NCI-H2081 treated with DMSO at 0.1 percent for 48 hours (cell line): ENCODE results near the gene HM13.
"Not testable (repeated sequence)": the region's sequence is repeated elsewhere in the genome, so short reads cannot be mapped to it uniquely, and the experiment has no call there.

Source experiments
- DNase-seq: peaks from one replicate; lab custom pipeline; 2025; lab: John Stamatoyannopoulos, UW

The HM13 gene

DNA sequence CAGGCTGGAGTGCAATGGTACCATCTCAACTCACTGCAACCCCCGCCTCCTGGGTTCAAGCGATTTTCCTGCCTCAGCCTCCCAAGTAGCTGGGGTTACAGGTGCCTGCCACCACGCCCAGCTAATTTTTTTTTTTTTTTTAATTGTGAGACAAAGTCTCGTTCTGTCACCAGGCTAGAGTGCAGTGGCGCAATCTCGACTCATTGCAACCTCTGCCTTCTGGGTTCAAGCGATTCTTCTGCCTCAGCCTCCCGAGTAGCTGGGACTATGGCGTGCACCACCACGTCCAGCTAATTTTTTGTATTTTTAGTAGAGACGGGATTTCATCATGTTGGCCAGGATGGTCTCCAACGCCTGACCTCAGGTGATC, 98.0 kb downstream of the HM13 start:
- DNase-seq, result not testable (repeated sequence)

DNA sequence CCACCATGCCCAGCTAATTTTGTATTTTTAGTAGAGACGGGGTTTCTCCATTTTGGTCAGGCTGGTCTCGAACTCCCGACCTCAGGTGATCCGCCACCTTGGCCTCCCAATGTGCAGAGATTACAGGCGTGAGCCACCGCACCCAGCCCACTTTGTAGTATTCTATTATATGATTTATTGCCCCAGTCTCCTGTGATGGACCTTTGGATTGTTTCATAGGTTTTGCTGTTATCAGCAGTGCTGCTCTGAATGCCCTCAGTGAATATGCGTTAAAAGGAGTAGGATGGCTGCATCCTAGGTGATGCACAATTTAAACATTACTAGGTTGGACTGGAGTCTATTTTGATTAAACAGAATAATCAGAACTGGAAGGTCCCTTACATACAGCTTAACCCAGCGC, 101.2 kb downstream of the HM13 start:
- no peak for DNase-seq

- no peak for DNase-seq
Observed at GRCh38 chr20:31617432-31618104, 103.3 kb downstream of the HM13 start.
